NCI-H2196 treated with DMSO at 0.1 percent for 48 hours (cell line): ENCODE data around the gene TMEM200A.

Experiments used
- DNase-seq: peaks from one replicate; lab custom pipeline; 2025; ENCODE audit not compliant: unreplicated experiment; lab: John Stamatoyannopoulos, UW

The TMEM200A gene

GRCh38 chr6:130482645-130483390 is 117.0 kb downstream of the TMEM200A start:
- DNase-seq = no peak

- DNase-seq = no peak
Observed at GRCh38 chr6:130485870-130486269, 120.1 kb downstream of the TMEM200A start.

DNA sequence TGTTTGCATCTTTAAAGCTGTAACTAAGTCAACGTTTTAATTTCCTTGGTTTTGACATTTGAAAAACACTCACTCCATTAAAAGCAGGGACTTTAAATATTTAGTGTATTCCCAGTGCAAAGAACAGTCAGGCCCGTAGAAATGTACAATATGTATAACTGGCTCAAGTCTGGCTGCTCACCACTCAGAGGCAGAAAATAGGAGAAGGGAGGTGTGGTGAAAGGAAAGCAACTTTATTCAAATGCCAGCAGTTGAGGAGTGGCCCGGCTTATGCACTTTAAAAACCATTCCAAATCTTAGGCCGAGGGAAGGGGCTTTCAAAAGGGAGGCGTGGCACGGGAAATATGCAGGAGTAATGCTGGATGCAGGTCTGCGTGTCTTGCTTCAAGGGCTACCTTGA is 120.6 kb downstream of the TMEM200A start:
- DNase-seq = no peak

DNA sequence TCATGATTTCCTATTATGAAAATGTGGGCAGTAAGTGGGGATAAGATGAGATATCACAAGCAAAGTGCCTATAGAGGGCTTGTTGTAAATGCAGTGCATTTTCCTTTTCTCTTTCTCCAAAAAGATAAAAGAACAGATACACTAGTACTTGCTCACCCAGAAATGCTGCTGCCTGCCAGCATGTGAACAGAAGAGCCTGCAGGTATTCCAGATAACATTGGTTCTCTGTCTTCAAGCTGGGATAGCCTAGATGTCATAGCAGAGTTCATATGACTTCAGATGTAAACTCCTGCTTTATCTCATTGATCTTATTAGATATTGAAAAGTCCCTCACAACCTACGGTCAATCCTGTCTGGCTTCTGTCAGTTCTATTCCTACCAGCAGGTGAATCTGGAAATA is 123.7 kb downstream of the TMEM200A start:
- DNase-seq = no peak
